ELR (cell line): Measurements from ENCODE around the gene RASSF9.

Source experiments
- DNase-seq: peaks from one replicate; pipeline ENCODE4 v3.0.0-alpha.2; 2015; ENCODE audit warnings: low read depth

The RASSF9 gene

GRCh38 chr12:85836197-85837090, at the start of gene RASSF9:
TSS of gene RASSF9 (minus strand) at chr12:85836409. CDS start at chr12:85836201, 208 bp downstream.
- peak; percentile 27 for DNase-seq

- no peak for DNase-seq
Measured at GRCh38 chr12:85883763-85884162, 47.6 kb upstream of the RASSF9 start.

GRCh38 chr12:85877459-85877858, 41.2 kb upstream of the RASSF9 start:
- DNase-seq = no peak

- peak; percentile 57 for DNase-seq
Measured at GRCh38 chr12:85874031-85874461, 37.8 kb upstream of the RASSF9 start, which contains the start of gene NTS. TSS of gene NTS (plus strand) at chr12:85874295. CDS start at chr12:85874404, 109 bp downstream.

GRCh38 chr12:85872497-85873091, 36.4 kb upstream of the RASSF9 start:
- peak; percentile 77 for DNase-seq

GRCh38 chr12:85866986-85867776, 31.0 kb upstream of the RASSF9 start:
- peak; percentile 72 for DNase-seq

- peak; percentile 40 for DNase-seq
Measured at GRCh38 chr12:85865890-85866289, 29.7 kb upstream of the RASSF9 start.

- no peak for DNase-seq
Measured at GRCh38 chr12:85856966-85857365, 20.8 kb upstream of the RASSF9 start.

- no peak for DNase-seq
Measured at GRCh38 chr12:85855305-85855704, 19.1 kb upstream of the RASSF9 start.

GRCh38 chr12:85849344-85849743, 13.1 kb upstream of the RASSF9 start:
- no peak for DNase-seq

GRCh38 chr12:85843606-85844310, 7.5 kb upstream of the RASSF9 start:
- no peak for DNase-seq

GRCh38 chr12:85835426-85836196, 598 bp downstream of the RASSF9 start:
- no peak for DNase-seq

- DNase-seq = no peak
Measured at GRCh38 chr12:85834378-85834777, 1.8 kb downstream of the RASSF9 start.

GRCh38 chr12:85833579-85833978, 2.6 kb downstream of the RASSF9 start:
- DNase-seq = no peak

- DNase-seq = no peak
Measured at GRCh38 chr12:85831327-85831990, 4.8 kb downstream of the RASSF9 start.

- DNase-seq = peak; percentile 60
Measured at GRCh38 chr12:85829391-85829790, 6.8 kb downstream of the RASSF9 start.

- no peak for DNase-seq
Measured at GRCh38 chr12:85828576-85828975, 7.6 kb downstream of the RASSF9 start.

- no peak for DNase-seq
Measured at GRCh38 chr12:85825746-85826145, 10.5 kb downstream of the RASSF9 start.

GRCh38 chr12:85823436-85824180, 12.6 kb downstream of the RASSF9 start:
- peak; percentile 65 for DNase-seq

- peak; percentile 23 for DNase-seq
Measured at GRCh38 chr12:85821759-85822158, 14.4 kb downstream of the RASSF9 start.
